B cell (primary cell): ENCODE measurements around the gene ANKHD1.

Experiments
- EZH2 ChIP-seq: IDR thresholded peaks from 2 replicates; pipeline ENCODE4 v1.6.1; 2012; ENCODE audit warnings: borderline replicate concordance, low read depth, mild to moderate bottlenecking, moderate library complexity, low read length; ENCODE audit not compliant: insufficient read depth, poor library complexity, severe bottlenecking
- TF ChIP-seq, protein P1 (sequence below): fragments of 200-600 bp; IDR thresholded peaks from one replicate; pipeline ENCODE4 v1.8.0; 2022; ENCODE audit warnings: antibody characterized with exemption, mild to moderate bottlenecking

DNA sequence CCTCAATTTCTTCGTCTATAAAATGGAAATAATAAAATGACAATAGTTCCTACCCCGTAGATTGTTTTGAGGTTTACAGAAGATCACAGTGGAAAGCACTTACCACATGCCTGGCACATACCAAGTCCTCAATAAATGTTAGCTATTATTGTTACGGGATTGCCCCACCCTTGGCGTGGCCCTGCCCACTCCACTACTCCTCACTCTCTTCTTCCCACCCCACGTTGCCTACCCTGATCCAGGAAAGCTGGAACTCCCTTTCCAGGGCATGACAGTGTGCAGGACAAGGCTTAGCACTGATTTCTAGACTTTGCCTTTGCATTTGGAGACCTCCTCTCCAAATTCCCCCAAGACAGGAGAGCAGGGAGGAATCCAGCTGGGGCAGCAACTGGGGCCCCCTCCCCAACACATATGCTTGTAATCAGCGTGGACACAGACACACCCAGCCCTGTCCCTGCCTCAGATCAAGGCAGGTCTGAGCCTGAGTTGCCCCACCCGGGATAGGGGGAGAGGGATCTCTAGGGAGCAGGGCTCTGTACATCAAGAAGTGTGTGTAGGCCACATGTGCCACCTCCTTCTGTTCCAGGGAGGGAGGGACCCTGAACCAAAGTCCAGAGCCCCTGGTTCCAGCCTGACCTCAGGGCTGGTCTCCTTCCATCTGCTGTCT lies 34.9 kb upstream of the ANKHD1 start:
- no peak for TF ChIP-seq EZH2
- TF ChIP-seq, protein P1, sequence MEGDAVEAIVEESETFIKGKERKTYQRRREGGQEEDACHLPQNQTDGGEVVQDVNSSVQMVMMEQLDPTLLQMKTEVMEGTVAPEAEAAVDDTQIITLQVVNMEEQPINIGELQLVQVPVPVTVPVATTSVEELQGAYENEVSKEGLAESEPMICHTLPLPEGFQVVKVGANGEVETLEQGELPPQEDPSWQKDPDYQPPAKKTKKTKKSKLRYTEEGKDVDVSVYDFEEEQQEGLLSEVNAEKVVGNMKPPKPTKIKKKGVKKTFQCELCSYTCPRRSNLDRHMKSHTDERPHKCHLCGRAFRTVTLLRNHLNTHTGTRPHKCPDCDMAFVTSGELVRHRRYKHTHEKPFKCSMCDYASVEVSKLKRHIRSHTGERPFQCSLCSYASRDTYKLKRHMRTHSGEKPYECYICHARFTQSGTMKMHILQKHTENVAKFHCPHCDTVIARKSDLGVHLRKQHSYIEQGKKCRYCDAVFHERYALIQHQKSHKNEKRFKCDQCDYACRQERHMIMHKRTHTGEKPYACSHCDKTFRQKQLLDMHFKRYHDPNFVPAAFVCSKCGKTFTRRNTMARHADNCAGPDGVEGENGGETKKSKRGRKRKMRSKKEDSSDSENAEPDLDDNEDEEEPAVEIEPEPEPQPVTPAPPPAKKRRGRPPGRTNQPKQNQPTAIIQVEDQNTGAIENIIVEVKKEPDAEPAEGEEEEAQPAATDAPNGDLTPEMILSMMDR, result no peak
